Kidney epithelial cell (primary cell): ENCODE results near the gene SFTPB. TPM values are rescaled to one million over a fixed set of nuclear protein-coding genes. Genes with fewer than 3 reads are reported as not detected.
"Not testable (repeated sequence)": the region's sequence is repeated elsewhere in the genome, so short reads cannot be mapped to it uniquely, and the experiment has no call there.

Experiments
- DNase-seq: peaks from one replicate; pipeline ENCODE4 v3.0.0-alpha.2; 2010; ENCODE audit warnings: low read depth
- H3K27me3 ChIP-seq: 2 replicates; pipeline ENCODE4 v1.6.0; 2011; ENCODE audit warnings: low read length; ENCODE audit not compliant: control insufficient read depth, insufficient read depth
- H3K36me3 ChIP-seq: 2 replicates; pipeline ENCODE4 v1.5.1; 2011; ENCODE audit warnings: low read length; ENCODE audit not compliant: control insufficient read depth, insufficient read depth
- H3K4me3 ChIP-seq: 2 replicates; pipeline ENCODE4 v1.5.1; 2011; ENCODE audit warnings: low read depth, mild to moderate bottlenecking, control low read depth, low read length
- CTCF ChIP-seq: IDR thresholded peaks from 2 replicates; pipeline ENCODE4 v1.5.1; 2011; ENCODE audit warnings: mild to moderate bottlenecking, moderate library complexity, low read length, control low read depth, inconsistent platforms; ENCODE audit not compliant: insufficient read depth, poor library complexity, severe bottlenecking
- total RNA-seq: library from RNA; depleted of rRNA; stranded (reverse); fragments of >200 nt; gene quantifications from 2 replicates; pipeline ENCODE4 v1.2.3, GENCODE V29; 2015

SFTPB gene
- total RNA-seq, 1 donor from 2014 or later = not detected

GRCh38 chr2:85660725-85661124 lies 7.3 kb downstream of the SFTPB start:
- Histone ChIP-seq H3K4me3 (no peak overlapping the region), H3K36me3 (no peaks in the 10 kb centered on the region), H3K27me3 (no peaks in the 10 kb centered on the region)
- TF ChIP-seq CTCF = no peak
- no peak for DNase-seq

GRCh38 chr2:85660301-85660700 lies 7.7 kb downstream of the SFTPB start:
- not testable (repeated sequence) for H3K27me3 ChIP-seq, H3K36me3 ChIP-seq, H3K4me3 ChIP-seq, DNase-seq

- no peak for TF ChIP-seq CTCF
Observed at GRCh38 chr2:85659324-85659981, 8.5 kb downstream of the SFTPB start.

GRCh38 chr2:85657399-85657798 lies 10.6 kb downstream of the SFTPB start:
- not testable (repeated sequence) for H3K4me3 ChIP-seq, H3K36me3 ChIP-seq, H3K27me3 ChIP-seq, DNase-seq

More at GRCh38 chr2:85659324-85659981, 8.5 kb downstream of the SFTPB start:
- no peak for DNase-seq
- Histone ChIP-seq H3K4me3 (no peak overlapping the region), H3K27me3 (no peaks in the 10 kb centered on the region), H3K36me3 (no peaks in the 10 kb centered on the region)

GRCh38 chr2:85656468-85656867 lies 11.5 kb downstream of the SFTPB start:
- no peak overlapping the region for H3K4me3 ChIP-seq
- no peaks in the 10 kb centered on the region for H3K27me3 ChIP-seq
- no peaks in the 10 kb centered on the region for H3K36me3 ChIP-seq
- no peak for DNase-seq
- no peak for TF ChIP-seq CTCF

GRCh38 chr2:85655961-85656417 lies 12.0 kb downstream of the SFTPB start:
- Histone ChIP-seq H3K4me3 (no peak overlapping the region), H3K36me3 (no peaks in the 10 kb centered on the region), H3K27me3 (no peaks in the 10 kb centered on the region)
- TF ChIP-seq CTCF = no peak
- DNase-seq = no peak

- Histone ChIP-seq H3K4me3 (no peak overlapping the region), H3K36me3 (peaks cover 3% of the 10 kb centered on the region), H3K27me3 (no peaks in the 10 kb centered on the region)
- DNase-seq = no peak
- no peak for TF ChIP-seq CTCF
Observed at GRCh38 chr2:85653996-85654395, 14.0 kb downstream of the SFTPB start.
